Naive B cell (primary cell): ENCODE measurements around the gene CTRB2. TPM values are rescaled to one million over a fixed set of nuclear protein-coding genes. Genes with fewer than 3 reads are reported as not detected.
A peak's percentile ranks its signal among the peaks of the same experiment; 100 is the strongest.

Source experiments
- ATAC-seq, 2 donors: fragments of 150-1000 bp; cut with Tn5 transposase; 2 replicates each; pipeline ENCODE4 v1.10.0; 2021; ENCODE audit warnings: low read depth in 2 of 2, mild to moderate bottlenecking in 2 of 2, moderate library complexity in 2 of 2
- DNase-seq: peaks from one replicate; pipeline ENCODE4 v3.0.0; 2022
- H3K27ac Mint-ChIP-seq, 6 donors: one replicate each; pipeline ENCODE4 v1.8.0; 2020 to 2022; ENCODE audit warnings: mild to moderate bottlenecking in 6 of 6, mixed read lengths in 6 of 6, moderate library complexity in 5 of 6, inconsistent platforms in 2 of 6
- H3K27me3 Mint-ChIP-seq, 3 donors: one replicate each; pipeline ENCODE4 v1.8.0; 2021 to 2022; ENCODE audit warnings: mixed read lengths in 3 of 3, mild to moderate bottlenecking in 1 of 3
- H3K36me3 Mint-ChIP-seq, 2 donors: one replicate each; pipeline ENCODE4 v1.8.0; 2020 to 2022; ENCODE audit warnings: mixed read lengths in 2 of 2, inconsistent platforms in 1 of 2, mild to moderate bottlenecking in 1 of 2
- H3K4me1 Mint-ChIP-seq, 3 donors: one replicate each; pipeline ENCODE4 v1.8.0; 2020 to 2022; ENCODE audit warnings: mixed read lengths in 3 of 3, inconsistent platforms in 1 of 3, mild to moderate bottlenecking in 1 of 3, moderate library complexity in 1 of 3
- H3K4me3 Mint-ChIP-seq, 8 donors: one replicate each; pipeline ENCODE4 v1.8.0; 2020 to 2022; ENCODE audit warnings: mild to moderate bottlenecking in 8 of 8, mixed read lengths in 8 of 8, moderate library complexity in 8 of 8, inconsistent platforms in 2 of 8
- H3K9me3 Mint-ChIP-seq, 7 donors: one replicate each; pipeline ENCODE4 v1.8.0; 2020 to 2022; ENCODE audit warnings: mixed read lengths in 7 of 7, mild to moderate bottlenecking in 5 of 7, inconsistent platforms in 2 of 7, moderate library complexity in 1 of 7
- polyA plus RNA-seq, 6 donors: library from polyadenylated mRNA; unstranded; fragments of 300-500 nt; fragmentation: Illumina TruSeq; gene quantifications; one replicate each; pipeline ENCODE4 v1.2.3, GENCODE V29; 2021; ENCODE audit warnings: low read depth in 6 of 6

Gene CTRB2
- polyA plus RNA-seq, 6 donors from 2014 or later, result not detected

DNA sequence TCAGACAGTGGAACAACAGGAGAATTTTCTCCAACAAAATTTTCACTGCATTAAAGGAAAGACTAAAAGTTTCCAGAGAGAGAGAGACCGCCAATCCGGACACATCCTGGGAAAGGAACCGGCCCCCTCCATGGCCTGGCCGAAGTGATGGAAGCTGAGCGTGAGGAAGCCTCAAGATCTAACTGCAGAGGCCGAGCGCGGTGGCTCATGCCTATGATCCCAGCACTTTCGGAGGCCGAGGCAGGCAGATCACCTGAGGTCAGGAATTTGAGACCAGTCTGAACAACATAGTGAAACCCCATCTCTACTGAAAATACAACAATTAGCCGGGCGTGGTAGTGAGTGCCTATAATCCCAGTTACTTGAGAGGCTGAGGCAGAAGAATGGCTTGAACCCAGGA lies 3.9 kb downstream of the CTRB2 start:
- DNase-seq (no peak), ATAC-seq (no peak)
- no peaks in the 10 kb centered on the region for H3K36me3 Mint-ChIP-seq
- no peaks in the 10 kb centered on the region for H3K9me3 Mint-ChIP-seq
- no peak overlapping the region for H3K27ac Mint-ChIP-seq
- H3K4me3 Mint-ChIP-seq, result no peak overlapping the region
- H3K4me1 Mint-ChIP-seq, result peaks cover 9 to 30% (median 17%) of the 10 kb centered on the region in 3 donors
- peaks cover 24 to 53% (median 28%) of the 10 kb centered on the region in 3 donors for H3K27me3 Mint-ChIP-seq

DNA sequence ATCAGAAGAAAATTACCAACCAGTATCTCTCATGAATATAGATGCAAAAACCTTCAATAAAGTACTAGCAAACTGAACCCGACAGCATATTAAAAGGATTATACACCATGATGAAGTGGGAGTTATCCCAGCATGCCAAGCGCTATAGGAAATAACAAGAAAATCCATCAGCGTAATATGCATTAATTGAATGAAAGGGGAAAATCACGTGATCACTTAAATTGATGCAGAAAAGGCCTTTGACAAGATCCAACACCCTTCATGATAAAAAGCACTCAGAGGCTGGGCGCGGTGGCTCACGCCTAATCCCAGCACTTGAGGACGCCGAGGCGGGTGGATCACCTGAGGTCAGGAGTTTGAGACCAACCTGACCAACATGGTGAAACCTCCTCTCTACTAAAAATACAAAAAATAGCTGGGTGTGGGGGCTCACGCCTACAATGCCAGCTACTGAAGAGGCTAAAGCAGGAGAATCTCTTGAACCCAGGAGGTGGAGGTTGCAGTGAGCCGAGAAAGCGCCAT lies 4.8 kb downstream of the CTRB2 start:
- H3K4me3 Mint-ChIP-seq, result peak overlapping the region in 1 of 8 donors; percentile 35
- ATAC-seq (no peak), DNase-seq (no peak)
- peaks cover 0 to 1% (median 0%) of the 10 kb centered on the region in 7 donors for H3K9me3 Mint-ChIP-seq
- H3K27me3 Mint-ChIP-seq, result peaks cover 30 to 54% (median 38%) of the 10 kb centered on the region in 3 donors
- no peak overlapping the region for H3K27ac Mint-ChIP-seq
- no peaks in the 10 kb centered on the region for H3K36me3 Mint-ChIP-seq
- peaks cover 9 to 30% (median 17%) of the 10 kb centered on the region in 3 donors for H3K4me1 Mint-ChIP-seq

DNA sequence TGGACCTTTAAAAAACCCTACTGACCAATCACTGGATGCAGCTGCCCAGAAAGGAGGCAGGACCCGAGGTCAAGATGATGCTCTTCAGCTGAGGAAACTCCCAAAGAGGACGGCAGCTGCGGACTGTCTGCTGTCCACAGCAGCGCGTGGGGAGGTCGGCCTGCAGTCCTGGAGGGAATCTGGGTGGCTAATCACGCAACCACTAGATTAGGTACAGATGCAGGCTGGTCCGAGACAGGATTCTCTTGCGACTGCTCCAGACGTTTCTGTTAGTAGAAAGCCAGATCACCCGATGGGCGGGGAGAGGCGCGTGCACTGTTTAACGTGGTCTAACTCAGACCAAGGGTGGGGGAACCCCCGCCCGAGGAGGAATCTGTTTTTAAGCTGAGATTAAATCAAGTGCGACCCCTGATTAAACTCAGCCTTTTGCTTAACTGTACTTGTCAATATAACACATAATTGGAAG lies 8.8 kb downstream of the CTRB2 start:
- Mint-ChIP-seq H3K27ac (peak overlapping the region in 1 of 6 donors; percentile 13), H3K4me1 (peaks cover 9 to 27% (median 17%) of the 10 kb centered on the region in 3 donors), H3K4me3 (no peak overlapping the region), H3K36me3 (no peaks in the 10 kb centered on the region), H3K27me3 (peaks cover 39 to 68% (median 54%) of the 10 kb centered on the region in 3 donors), H3K9me3 (peaks cover 0 to 1% (median 0%) of the 10 kb centered on the region in 7 donors)
- no peak for ATAC-seq
- DNase-seq, result no peak

DNA sequence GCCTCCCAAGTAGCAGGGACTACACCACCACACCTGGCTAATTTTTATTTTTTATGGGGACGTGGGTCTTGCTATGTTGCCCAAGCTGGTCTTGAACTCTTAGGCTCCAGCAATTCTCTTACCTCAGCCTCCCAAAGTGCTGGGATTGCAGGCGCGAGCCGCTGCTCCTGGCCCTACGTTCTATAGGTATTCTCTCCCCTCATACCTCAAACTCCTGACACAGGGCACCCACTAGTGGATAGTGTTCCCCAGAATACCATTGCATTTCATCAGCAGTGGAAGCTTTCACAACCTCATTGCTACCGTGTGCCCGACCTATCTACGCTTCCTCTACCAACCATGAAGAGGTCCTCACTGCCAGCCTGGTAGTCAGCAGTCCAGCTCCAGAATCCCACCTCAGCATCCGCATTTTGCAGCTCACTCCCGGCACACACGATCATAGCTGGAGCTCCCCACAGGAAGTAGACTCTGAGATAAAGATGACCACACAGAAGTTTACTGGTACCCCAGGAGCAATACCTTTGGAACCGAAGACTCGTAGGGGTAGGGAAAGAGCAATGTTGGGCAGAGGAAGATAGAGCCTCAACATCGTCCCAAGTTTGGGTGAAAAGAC lies 9.3 kb downstream of the CTRB2 start:
- Mint-ChIP-seq H3K27me3 (peaks cover 44 to 68% (median 54%) of the 10 kb centered on the region in 3 donors), H3K4me1 (peaks cover 9 to 27% (median 17%) of the 10 kb centered on the region in 3 donors), H3K4me3 (no peak overlapping the region), H3K36me3 (no peaks in the 10 kb centered on the region), H3K9me3 (peaks cover 0 to 1% (median 0%) of the 10 kb centered on the region in 7 donors), H3K27ac (no peak overlapping the region)
- no peak for DNase-seq
- no peak for ATAC-seq

DNA sequence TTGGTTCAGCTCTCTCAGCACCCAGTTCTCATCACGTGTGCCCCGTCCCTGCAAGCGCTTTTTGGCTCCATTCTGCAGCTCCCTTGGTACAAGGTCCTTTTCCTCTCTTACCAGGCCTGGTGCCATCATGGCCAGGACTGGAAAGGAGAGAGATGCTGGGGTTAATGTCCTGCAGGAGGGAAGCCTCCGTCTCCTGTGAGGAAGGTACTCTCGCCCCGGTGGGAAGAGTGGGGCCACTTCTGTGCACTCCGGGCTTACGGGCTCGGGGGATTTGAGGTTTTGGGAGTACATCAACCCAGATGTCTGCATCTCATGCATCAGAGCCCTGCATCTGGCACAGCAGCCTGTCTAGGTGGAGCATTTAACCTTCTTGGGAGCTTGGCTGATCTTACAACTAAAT lies 10.1 kb downstream of the CTRB2 start:
- no peak overlapping the region for H3K4me3 Mint-ChIP-seq
- H3K36me3 Mint-ChIP-seq, result no peaks in the 10 kb centered on the region
- H3K27me3 Mint-ChIP-seq, result peaks cover 42 to 70% (median 54%) of the 10 kb centered on the region in 3 donors
- peaks cover 9 to 23% (median 17%) of the 10 kb centered on the region in 3 donors for H3K4me1 Mint-ChIP-seq
- DNase-seq (no peak), ATAC-seq (no peak)
- no peak overlapping the region for H3K27ac Mint-ChIP-seq
- H3K9me3 Mint-ChIP-seq, result peaks cover 0 to 1% (median 0%) of the 10 kb centered on the region in 7 donors

DNA sequence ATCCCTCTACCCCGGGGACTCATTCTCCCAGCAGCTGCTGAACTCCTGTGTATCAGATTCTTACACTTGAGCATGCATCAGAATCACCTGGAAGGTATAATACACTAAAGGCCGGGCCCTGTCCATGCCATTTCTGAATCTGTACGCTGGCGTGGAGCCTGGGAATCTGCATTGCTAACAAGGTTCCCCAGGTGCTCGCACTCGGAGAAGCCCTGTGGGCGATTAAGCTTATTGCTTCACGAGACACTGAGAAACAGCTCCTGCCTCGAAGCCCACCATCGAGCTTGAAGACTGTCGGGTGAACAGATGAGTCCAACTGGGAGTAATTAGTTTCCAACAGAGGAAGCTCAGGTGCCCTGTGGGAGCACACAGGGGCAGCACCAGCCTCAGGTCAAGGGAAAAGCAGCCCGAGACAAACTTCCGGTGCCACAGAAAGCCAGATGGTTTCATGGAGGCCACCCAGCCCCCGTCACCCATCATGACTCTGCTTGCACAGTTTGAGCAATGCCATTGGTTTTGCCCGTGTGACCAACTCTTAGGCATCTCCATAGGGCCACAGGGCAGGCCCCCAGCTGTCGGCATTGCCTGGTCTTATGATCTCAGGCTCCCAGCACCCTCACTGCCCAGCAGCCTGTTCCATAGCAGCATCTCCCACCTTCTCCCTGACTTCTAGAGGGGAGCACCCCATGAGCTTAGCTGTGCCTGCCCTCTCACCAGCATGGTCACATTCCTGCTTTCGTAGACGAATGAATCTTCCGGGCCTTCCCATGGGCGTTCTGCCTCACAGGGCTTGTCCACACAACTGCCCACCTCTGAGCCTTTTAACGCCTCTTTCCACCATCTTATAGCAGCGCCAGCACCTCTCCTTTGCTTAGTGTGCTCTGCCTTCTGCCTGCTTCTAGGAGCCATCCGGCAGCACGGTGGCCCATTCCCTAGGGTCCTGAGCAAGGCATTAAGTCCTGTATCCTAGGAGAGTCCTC lies 10.9 kb downstream of the CTRB2 start:
- H3K4me3 Mint-ChIP-seq, result no peak overlapping the region
- H3K9me3 Mint-ChIP-seq, result peaks cover 0 to 1% (median 0%) of the 10 kb centered on the region in 7 donors
- H3K36me3 Mint-ChIP-seq, result no peaks in the 10 kb centered on the region
- H3K27ac Mint-ChIP-seq, result no peak overlapping the region
- no peak for ATAC-seq
- H3K27me3 Mint-ChIP-seq, result peaks cover 41 to 73% (median 48%) of the 10 kb centered on the region in 3 donors
- H3K4me1 Mint-ChIP-seq, result peaks cover 5 to 16% (median 12%) of the 10 kb centered on the region in 3 donors
- no peak for DNase-seq

DNA sequence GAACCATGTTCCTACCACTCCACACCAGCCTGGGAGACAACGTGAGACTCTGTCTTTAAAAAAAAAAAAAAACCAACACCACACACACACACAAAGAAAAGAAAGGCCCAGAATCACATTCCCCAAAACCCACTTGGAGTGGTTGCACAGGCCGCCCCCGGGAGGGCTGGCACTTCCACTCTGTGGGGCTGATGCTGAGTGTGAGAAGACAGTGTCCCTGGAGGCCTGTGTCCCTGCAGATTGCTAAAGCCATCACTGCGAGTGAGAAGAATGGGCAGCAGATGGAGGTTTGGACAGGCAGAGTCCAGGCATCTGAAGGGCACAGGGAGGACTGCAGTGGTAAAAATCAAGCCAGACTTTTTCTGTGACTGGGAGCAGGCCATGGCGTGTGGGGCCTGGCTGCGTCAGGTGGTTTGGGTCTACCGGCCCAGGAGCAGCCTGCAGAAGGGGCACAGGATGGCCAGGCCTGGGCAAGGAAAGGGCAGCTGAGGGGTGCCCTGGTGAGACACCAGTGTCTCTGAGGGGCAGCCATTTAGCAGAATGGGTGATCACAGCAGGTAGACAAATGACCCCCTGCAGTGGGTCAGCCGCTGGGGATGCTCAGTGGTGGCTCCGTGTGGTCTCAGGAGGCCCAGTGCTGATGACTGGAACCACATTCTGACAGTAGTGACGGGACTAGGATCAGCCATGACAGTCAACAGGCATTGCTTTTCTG lies 13.1 kb downstream of the CTRB2 start:
- Mint-ChIP-seq H3K9me3 (peaks cover 0 to 6% (median 0%) of the 10 kb centered on the region in 7 donors), H3K36me3 (no peaks in the 10 kb centered on the region), H3K27ac (peak overlapping the region in 2 of 6 donors; percentile 32 to 61), H3K4me3 (no peak overlapping the region), H3K4me1 (no peaks in the 10 kb centered on the region), H3K27me3 (peaks cover 41 to 71% (median 49%) of the 10 kb centered on the region in 3 donors)
- DNase-seq, result no peak
- ATAC-seq, result no peak

DNA sequence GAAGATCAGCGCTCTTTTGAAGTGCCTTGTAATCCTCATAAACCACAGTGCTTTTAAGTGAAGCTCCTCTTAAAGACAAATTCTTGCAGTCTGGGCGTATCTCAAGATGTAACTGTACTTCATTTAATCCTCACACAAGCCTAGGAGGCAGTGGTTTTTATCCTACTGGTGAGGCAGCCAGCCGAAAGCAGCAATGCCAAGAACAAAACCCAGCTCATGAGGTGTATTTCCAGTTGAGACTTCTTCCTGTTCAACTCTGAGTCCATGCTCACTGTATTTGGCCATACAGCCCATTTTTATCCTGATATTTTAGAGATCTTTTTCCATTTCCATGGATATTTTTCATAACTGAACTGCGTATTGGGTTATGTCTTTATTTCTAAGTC lies 13.7 kb downstream of the CTRB2 start:
- Mint-ChIP-seq H3K27ac (peak overlapping the region in 2 of 6 donors; percentile 32 to 61), H3K4me3 (no peak overlapping the region), H3K27me3 (peaks cover 40 to 73% (median 52%) of the 10 kb centered on the region in 3 donors), H3K4me1 (no peaks in the 10 kb centered on the region), H3K9me3 (peaks cover 0 to 6% (median 0%) of the 10 kb centered on the region in 7 donors), H3K36me3 (no peaks in the 10 kb centered on the region)
- no peak for DNase-seq
- no peak for ATAC-seq

DNA sequence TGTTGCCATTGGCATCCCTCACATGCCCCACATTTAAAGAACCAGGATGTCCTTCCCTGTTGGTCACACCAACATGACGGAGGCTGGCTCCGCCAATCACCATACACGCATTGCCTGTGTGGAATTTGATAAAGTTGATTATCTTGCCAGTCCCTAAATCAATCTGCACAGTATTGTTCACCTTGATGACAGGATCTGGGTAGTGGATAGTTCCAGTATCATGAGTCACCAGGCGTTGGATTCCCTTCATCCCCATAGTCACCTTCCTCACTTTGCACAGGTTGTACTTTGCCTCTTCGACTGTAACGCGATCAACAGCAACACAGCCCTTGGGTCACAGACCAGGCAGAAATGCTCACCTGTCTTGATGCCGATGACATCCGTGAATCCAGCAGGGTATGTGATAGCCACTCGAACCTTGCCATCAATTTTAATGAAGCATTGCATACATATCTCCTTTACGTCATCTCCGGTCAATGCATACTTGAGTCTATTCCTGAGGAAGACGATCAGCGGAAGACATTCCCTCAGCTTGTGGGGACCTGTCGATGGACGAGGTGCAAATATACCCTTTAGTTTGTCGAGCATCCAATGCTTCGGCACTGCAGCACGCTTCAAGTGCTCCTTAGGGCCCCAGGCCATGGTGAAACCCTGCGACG lies 14.2 kb downstream of the CTRB2 start:
- Mint-ChIP-seq H3K4me1 (no peaks in the 10 kb centered on the region), H3K9me3 (peaks cover 0 to 6% (median 0%) of the 10 kb centered on the region in 7 donors), H3K4me3 (no peak overlapping the region), H3K27ac (no peak overlapping the region), H3K27me3 (peaks cover 35 to 70% (median 47%) of the 10 kb centered on the region in 3 donors), H3K36me3 (no peaks in the 10 kb centered on the region)
- ATAC-seq, result no peak
- no peak for DNase-seq

DNA sequence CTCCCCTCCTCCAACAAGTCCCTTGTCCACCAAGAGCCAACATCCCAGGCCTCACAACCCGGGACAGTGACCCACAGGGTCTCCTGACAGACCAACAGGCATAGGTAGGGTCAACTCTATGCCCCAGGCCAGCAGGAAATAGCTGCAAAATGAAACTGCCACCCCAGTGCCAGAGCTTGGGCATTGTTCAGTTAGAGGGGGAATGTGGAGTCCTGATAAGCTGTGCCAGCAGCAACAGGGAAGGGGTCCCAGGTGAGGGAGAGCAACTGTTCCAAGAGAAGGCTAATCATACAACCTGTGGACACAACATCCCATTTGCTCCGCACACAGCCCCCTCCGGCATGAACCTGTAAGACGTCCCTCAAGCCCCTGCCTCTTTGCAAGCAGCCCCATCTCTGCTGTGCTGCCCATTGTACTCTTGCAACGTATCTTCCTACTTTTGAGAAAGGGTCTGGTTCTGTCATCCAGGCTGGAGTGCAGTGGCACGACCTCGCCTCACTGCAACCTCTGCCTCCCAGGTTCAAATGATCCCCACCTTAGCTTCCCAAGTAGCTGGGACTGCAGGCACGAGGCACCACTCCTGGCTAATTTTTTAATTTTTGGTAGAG lies 17.2 kb downstream of the CTRB2 start:
- Mint-ChIP-seq H3K27ac (no peak overlapping the region), H3K27me3 (peaks cover 29 to 70% (median 34%) of the 10 kb centered on the region in 3 donors), H3K36me3 (no peaks in the 10 kb centered on the region), H3K4me3 (no peak overlapping the region), H3K4me1 (no peaks in the 10 kb centered on the region), H3K9me3 (peaks cover 0 to 6% (median 2%) of the 10 kb centered on the region in 7 donors)
- ATAC-seq (no peak), DNase-seq (no peak)

DNA sequence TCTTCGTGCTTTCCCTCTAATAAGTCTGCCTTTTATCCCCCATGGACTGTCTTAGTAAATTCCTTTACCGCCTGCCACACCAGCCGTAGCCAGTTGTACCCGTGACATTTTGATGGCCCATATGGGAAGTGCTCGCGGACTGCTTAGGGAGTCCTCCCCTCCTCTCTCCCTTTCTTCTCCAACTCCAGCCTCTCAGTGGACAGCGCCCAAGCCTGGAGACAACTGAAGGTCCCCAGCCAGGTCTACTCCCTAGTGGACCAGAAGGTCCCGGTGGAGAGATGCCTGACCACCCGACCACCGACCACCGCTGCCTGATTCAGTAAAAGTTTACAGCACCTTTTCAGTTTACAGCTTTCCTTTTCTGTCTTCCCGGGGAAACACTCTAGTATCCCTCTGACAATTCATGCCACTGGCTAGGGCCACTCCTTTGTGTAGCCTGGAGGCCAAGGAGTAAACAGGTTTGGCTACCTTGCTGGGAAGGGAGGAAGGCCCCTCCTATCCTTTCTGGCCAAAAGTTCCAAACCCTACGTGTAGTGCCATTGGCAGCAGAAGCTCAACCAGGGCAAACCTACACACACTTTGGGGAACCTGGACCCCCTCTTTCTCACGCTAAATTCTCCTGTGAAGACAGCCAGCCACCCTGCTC lies 18.0 kb downstream of the CTRB2 start:
- peak overlapping the region in 1 of 8 donors; percentile 64 for H3K4me3 Mint-ChIP-seq
- peaks cover 29 to 71% (median 38%) of the 10 kb centered on the region in 3 donors for H3K27me3 Mint-ChIP-seq
- no peaks in the 10 kb centered on the region for H3K4me1 Mint-ChIP-seq
- DNase-seq, result no peak
- H3K27ac Mint-ChIP-seq, result no peak overlapping the region
- no peaks in the 10 kb centered on the region for H3K36me3 Mint-ChIP-seq
- peaks cover 0 to 6% (median 2%) of the 10 kb centered on the region in 7 donors for H3K9me3 Mint-ChIP-seq
- ATAC-seq, result no peak

DNA sequence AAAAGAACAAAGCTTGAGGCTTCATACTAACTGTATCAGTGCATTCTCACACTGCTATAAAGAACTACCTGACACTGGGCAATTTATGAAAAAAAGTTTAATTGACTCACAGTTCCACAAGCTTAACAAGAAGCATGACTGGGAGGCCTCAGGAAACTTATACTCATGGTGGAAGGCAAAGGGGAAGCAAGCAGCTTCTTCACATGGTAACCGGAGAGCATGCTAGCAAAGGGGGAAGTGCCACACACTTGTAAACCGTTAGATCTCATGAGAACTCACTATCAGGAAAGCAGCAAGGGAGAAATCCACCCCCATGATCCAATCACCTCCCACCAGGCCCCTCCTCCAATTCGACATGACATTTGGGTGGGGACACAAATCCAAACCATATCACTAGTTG lies 25.3 kb downstream of the CTRB2 start:
- peak overlapping the region in 1 of 6 donors; percentile 88 for H3K27ac Mint-ChIP-seq
- H3K27me3 Mint-ChIP-seq, result peaks cover 3 to 32% (median 28%) of the 10 kb centered on the region in 3 donors
- peaks cover 9 to 22% of the 10 kb centered on the region in 2 donors for H3K36me3 Mint-ChIP-seq
- DNase-seq (no peak), ATAC-seq (no peak)
- peaks cover 8 to 22% (median 17%) of the 10 kb centered on the region in 7 donors for H3K9me3 Mint-ChIP-seq
- H3K4me3 Mint-ChIP-seq, result no peak overlapping the region
- no peaks in the 10 kb centered on the region for H3K4me1 Mint-ChIP-seq
